Gastroesophageal sphincter (tissue), 4 donors: ENCODE data around the gene TDRD9. TPM values are rescaled to one million over a fixed set of nuclear protein-coding genes. Genes with fewer than 3 reads are reported as not detected.

ENCODE experiments used
- ATAC-seq: fragments of 150-250 bp; one replicate; pipeline ENCODE4 v1.9.1; 2016; ENCODE audit warnings: mild to moderate bottlenecking, moderate library complexity
- H3K27ac ChIP-seq, 4 donors: fragments of 200-600 bp; sonication (generic) in 3 of 4; 1 replicate in 3 of 4; 2 replicates in 1 of 4; pipeline ENCODE4 v1.5.1; 2016 to 2019
- H3K27me3 ChIP-seq: fragments of 200-600 bp; sonication (generic); one replicate; pipeline ENCODE4 v1.5.1; 2019
- H3K36me3 ChIP-seq, 2 donors: fragments of 200-600 bp; sonication (generic); one replicate each; pipeline ENCODE4 v1.5.1; 2019; ENCODE audit warnings: control low read depth in 1 of 2
- H3K4me1 ChIP-seq, 3 donors: fragments of 200-600 bp; sonication (generic); 1 replicate in 2 of 3; 2 replicates in 1 of 3; pipeline ENCODE4 v1.5.1; 2016 to 2019; ENCODE audit warnings: control low read depth in 2 of 3
- H3K4me3 ChIP-seq, 2 donors: fragments of 200-600 bp; sonication (generic); one replicate each; pipeline ENCODE4 v1.5.1; 2019; ENCODE audit warnings: mild to moderate bottlenecking in 1 of 2, moderate library complexity in 1 of 2
- H3K9me3 ChIP-seq, 3 donors: fragments of 200-600 bp; sonication (generic); one replicate each; pipeline ENCODE4 v1.5.1; 2017 to 2019; ENCODE audit warnings: control low read depth in 2 of 3
- CTCF ChIP-seq, 4 experiments: fragments of 200-600 bp in 2 of 4; fragments of 450-650 bp in 2 of 4; sonication (generic) in 1 of 4; IDR thresholded peaks; one replicate each; pipeline ENCODE4 v1.5.1; 2017 to 2019; ENCODE audit warnings: antibody characterized with exemption in 4 of 4, mild to moderate bottlenecking in 2 of 4, moderate library complexity in 2 of 4
- EP300 ChIP-seq: sonication (generic); formaldehyde crosslinking; IDR thresholded peaks from one replicate; pipeline ENCODE4 v1.6.1; 2017; ENCODE audit warnings: antibody characterized with exemption, mild to moderate bottlenecking
- POLR2A ChIP-seq, 2 donors: fragments of 450-650 bp; IDR thresholded peaks; one replicate each; pipeline ENCODE4 v1.6.1; 2017; ENCODE audit warnings: antibody characterized with exemption in 2 of 2, mild to moderate bottlenecking in 2 of 2, moderate library complexity in 1 of 2
- POLR2AphosphoS5 ChIP-seq: sonication (generic); formaldehyde crosslinking; IDR thresholded peaks from one replicate; pipeline ENCODE4 v1.6.1; 2017; ENCODE audit warnings: antibody characterized with exemption
- WGBS, 2 donors: methylation state at CpG; one replicate each; pipeline ENCODE4 v1.1.5; 2018; ENCODE audit warnings: low coverage in 1 of 2; 5-methylcytosine and 5-hydroxymethylcytosine counted together
- total RNA-seq, 4 donors: library from RNA; depleted of rRNA; stranded (reverse); fragments of >200 nt; gene quantifications; one replicate each; pipeline ENCODE4 v1.1.0, GENCODE V29; 2016

TDRD9 gene
- total RNA-seq, 4 donors from 2014 or later, result 1.6 to 5.4 (median 2.3) TPM

- H3K36me3 ChIP-seq, result no peaks in the 10 kb centered on the region
- H3K9me3 ChIP-seq, result peaks cover 0 to 21% (median 0%) of the 10 kb centered on the region in 3 donors
- H3K4me3 ChIP-seq, result no peak overlapping the region
- H3K27ac ChIP-seq, result no peak overlapping the region
- no peaks in the 10 kb centered on the region for H3K4me1 ChIP-seq
- WGBS, 2 donors, result 100% methylated on average over 2 of the region's 5 CpGs; no CpG with 5 or more reads in 1 of the 2 donors
- H3K27me3 ChIP-seq, result peaks cover 64% of the 10 kb centered on the region
- ATAC-seq, result no peak
- TF ChIP-seq POLR2AphosphoS5, result no peak
- TF ChIP-seq EP300, result no peak
- no peak for TF ChIP-seq POLR2A (IDR thresholded peaks at IDR 0.05)
- no peak for TF ChIP-seq CTCF (IDR thresholded peaks at IDR 0.05)
Observed at GRCh38 chr14:104066279-104066678, 138.0 kb downstream of the TDRD9 start.

GRCh38 chr14:104066719-104067295 is 138.6 kb downstream of the TDRD9 start:
- Histone ChIP-seq H3K36me3 (no peaks in the 10 kb centered on the region), H3K9me3 (peaks cover 0 to 21% (median 0%) of the 10 kb centered on the region in 3 donors), H3K27ac (no peak overlapping the region), H3K4me1 (no peaks in the 10 kb centered on the region), H3K27me3 (peaks cover 66% of the 10 kb centered on the region), H3K4me3 (no peak overlapping the region)
- WGBS, 2 donors, result 72% methylated on average over 3 of the region's 4 CpGs; no CpG with 5 or more reads in 1 of the 2 donors
- no peak for TF ChIP-seq POLR2AphosphoS5
- TF ChIP-seq POLR2A (IDR thresholded peaks at IDR 0.05), result no peak
- TF ChIP-seq EP300, result no peak
- no peak for TF ChIP-seq CTCF (IDR thresholded peaks at IDR 0.05)
- ATAC-seq, result no peak

GRCh38 chr14:104069541-104069940 is 141.3 kb downstream of the TDRD9 start:
- Histone ChIP-seq H3K9me3 (peaks cover 0 to 34% (median 0%) of the 10 kb centered on the region in 3 donors), H3K36me3 (no peaks in the 10 kb centered on the region), H3K4me1 (no peaks in the 10 kb centered on the region), H3K27me3 (peaks cover 79% of the 10 kb centered on the region), H3K4me3 (no peak overlapping the region), H3K27ac (no peak overlapping the region)
- TF ChIP-seq EP300 (no peak), POLR2A (IDR thresholded peaks at IDR 0.05) (no peak), CTCF (IDR thresholded peaks at IDR 0.05) (no peak), POLR2AphosphoS5 (no peak)
- no peak for ATAC-seq
- WGBS, 2 donors, result 78 to 84% methylated on average over 5 to 7 of the region's 7 CpGs

- H3K4me1 ChIP-seq, result peaks cover 0 to 3% (median 0%) of the 10 kb centered on the region in 3 donors
- no peak for TF ChIP-seq POLR2AphosphoS5
- H3K27ac ChIP-seq, result no peak overlapping the region
- H3K36me3 ChIP-seq, result no peaks in the 10 kb centered on the region
- H3K9me3 ChIP-seq, result peaks cover 0 to 18% (median 0%) of the 10 kb centered on the region in 3 donors
- WGBS, 2 donors, result 62 to 63% methylated on average over 3 of the region's 3 CpGs
- H3K27me3 ChIP-seq, result peaks cover 67% of the 10 kb centered on the region
- ATAC-seq, result no peak
- H3K4me3 ChIP-seq, result no peak overlapping the region
Observed at GRCh38 chr14:104072586-104072985, 144.3 kb downstream of the TDRD9 start.

GRCh38 chr14:104073764-104074163 is 145.5 kb downstream of the TDRD9 start:
- H3K27ac ChIP-seq, result no peak overlapping the region
- WGBS, 2 donors, result 65 to 86% methylated on average over 1 to 4 of the region's 4 CpGs
- peaks cover 0 to 9% (median 0%) of the 10 kb centered on the region in 3 donors for H3K4me1 ChIP-seq
- peaks cover 0 to 14% (median 0%) of the 10 kb centered on the region in 3 donors for H3K9me3 ChIP-seq
- TF ChIP-seq CTCF (IDR thresholded peaks at IDR 0.05) (no peak), POLR2AphosphoS5 (no peak), POLR2A (IDR thresholded peaks at IDR 0.05) (no peak), EP300 (no peak)
- peaks cover 59% of the 10 kb centered on the region for H3K27me3 ChIP-seq
- ATAC-seq, result no peak
- no peak overlapping the region for H3K4me3 ChIP-seq
- H3K36me3 ChIP-seq, result no peaks in the 10 kb centered on the region
